CD14-positive monocyte (primary cell): Measurements from ENCODE around the gene MAP3K3. TPM values are rescaled to one million over a fixed set of nuclear protein-coding genes. Genes with fewer than 3 reads are reported as not detected.

Experiments used
- DNase-seq, 3 donors: peaks; one replicate each; pipeline ENCODE4 v3.0.0-alpha.2; 2011 to 2022
- H2AFZ ChIP-seq: 2 replicates; pipeline ENCODE4 v1.6.0; 2012; ENCODE audit warnings: mild to moderate bottlenecking, low read depth, low read length, inconsistent platforms; ENCODE audit not compliant: insufficient read depth, poor library complexity, severe bottlenecking
- H3K27ac ChIP-seq, 2 donors: 1 replicate in 1 of 2; 2 replicates in 1 of 2; pipeline ENCODE4 v1.5.1; 2012 to 2013; ENCODE audit warnings: low read length in 2 of 2, control low read depth in 1 of 2, inconsistent platforms in 1 of 2, low read depth in 1 of 2, mild to moderate bottlenecking in 1 of 2
- H3K27me3 ChIP-seq, 2 donors: one replicate each; pipeline versions ENCODE4 v1.6.0 to v1.6.1; 2011 to 2013; ENCODE audit warnings: low read length in 2 of 2; ENCODE audit not compliant: control insufficient read depth in 2 of 2, insufficient read depth in 2 of 2
- H3K36me3 ChIP-seq, 2 donors: replicated peaks in 1 of 2; 1 replicate in 1 of 2; 2 replicates in 1 of 2; pipeline versions ENCODE4 v1.5.1 to v1.6.1; 2012 to 2013; ENCODE audit warnings: low read length in 2 of 2, control low read depth in 1 of 2, inconsistent platforms in 1 of 2, mild to moderate bottlenecking in 1 of 2; ENCODE audit not compliant: insufficient read depth in 2 of 2, control insufficient read depth in 1 of 2
- H3K4me1 ChIP-seq, 2 donors: 1 replicate in 1 of 2; 2 replicates in 1 of 2; pipeline versions ENCODE4 v1.5.1 to v1.6.1; 2012 to 2013; ENCODE audit warnings: low read length in 2 of 2, control low read depth in 1 of 2, inconsistent platforms in 1 of 2, mild to moderate bottlenecking in 1 of 2, moderate library complexity in 1 of 2; ENCODE audit not compliant: insufficient read depth in 2 of 2, control insufficient read depth in 1 of 2
- H3K4me2 ChIP-seq: replicated peaks from 2 replicates; pipeline ENCODE3; 2012; ENCODE audit warnings: low read length, moderate library complexity, mild to moderate bottlenecking; ENCODE audit not compliant: poor library complexity, severe bottlenecking; ENCODE audit errors: extremely low read depth
- H3K4me3 ChIP-seq, 3 experiments: fragments of 200-600 bp in 1 of 3; sonication (generic) in 1 of 3; replicated peaks in 1 of 3; 1 replicate in 2 of 3; 2 replicates in 1 of 3; pipeline ENCODE4 v1.5.1; 2011 to 2013; ENCODE audit warnings: low read length in 3 of 3, mild to moderate bottlenecking in 3 of 3, control low read depth in 2 of 3, low read depth in 2 of 3, inconsistent platforms in 1 of 3, moderate library complexity in 1 of 3
- H3K79me2 ChIP-seq: 2 replicates; pipeline ENCODE4 v1.6.0; 2012; ENCODE audit warnings: mild to moderate bottlenecking, control low read depth, inconsistent platforms, low read length, moderate library complexity; ENCODE audit not compliant: insufficient read depth
- H3K9ac ChIP-seq: 2 replicates; pipeline ENCODE4 v1.6.0; 2017; ENCODE audit warnings: low read length, mild to moderate bottlenecking; ENCODE audit not compliant: insufficient read depth, poor library complexity, severe bottlenecking
- H3K9me3 ChIP-seq, 2 donors: replicated peaks in 1 of 2; 1 replicate in 1 of 2; 2 replicates in 1 of 2; pipeline versions ENCODE4 v1.5.1 to v1.6.1; 2012 to 2013; ENCODE audit warnings: low read length in 2 of 2, control low read depth in 1 of 2; ENCODE audit not compliant: control insufficient read depth in 1 of 2, insufficient read depth in 1 of 2
- H4K20me1 ChIP-seq: 2 replicates; pipeline ENCODE4 v1.6.0; 2012; ENCODE audit warnings: mild to moderate bottlenecking, low read length, control low read depth, moderate library complexity; ENCODE audit not compliant: insufficient read depth
- H3K27ac Mint-ChIP-seq, 7 donors: one replicate each; pipeline ENCODE4 v1.8.0; 2020; ENCODE audit warnings: mild to moderate bottlenecking in 7 of 7, mixed read lengths in 7 of 7, moderate library complexity in 6 of 7, inconsistent platforms in 2 of 7
- H3K27me3 Mint-ChIP-seq, 3 donors: one replicate each; pipeline ENCODE4 v1.8.0; 2021 to 2022; ENCODE audit warnings: low read depth in 3 of 3, mild to moderate bottlenecking in 3 of 3, mixed read lengths in 3 of 3, moderate library complexity in 3 of 3, inconsistent platforms in 1 of 3
- H3K36me3 Mint-ChIP-seq, 2 donors: one replicate each; pipeline ENCODE4 v1.8.0; 2020; ENCODE audit warnings: mixed read lengths in 2 of 2, inconsistent platforms in 1 of 2, mild to moderate bottlenecking in 1 of 2
- H3K4me1 Mint-ChIP-seq: one replicate; pipeline ENCODE4 v1.8.0; 2020; ENCODE audit warnings: mild to moderate bottlenecking, mixed read lengths
- H3K4me3 Mint-ChIP-seq, 2 donors: one replicate each; pipeline ENCODE4 v1.8.0; 2020; ENCODE audit warnings: mild to moderate bottlenecking in 2 of 2, mixed read lengths in 2 of 2, moderate library complexity in 1 of 2
- H3K9me3 Mint-ChIP-seq, 7 donors: one replicate each; pipeline ENCODE4 v1.8.0; 2020 to 2022; ENCODE audit warnings: mixed read lengths in 7 of 7, mild to moderate bottlenecking in 6 of 7, moderate library complexity in 6 of 7, inconsistent platforms in 2 of 7
- CTCF ChIP-seq: fragments of 200-600 bp; IDR thresholded peaks from one replicate; pipeline ENCODE4 v1.8.0; 2022; ENCODE audit warnings: antibody characterized with exemption, mild to moderate bottlenecking
- WGBS: methylation state at CpG from one replicate; pipeline ENCODE4 v1.1.5; 2013; ENCODE audit warnings: missing lambda C conversion rate; ENCODE audit not compliant: insufficient coverage; 5-methylcytosine and 5-hydroxymethylcytosine counted together
- intact Hi-C, 2 donors: fragments of 100-400 bp; cut with micrococcal nuclease; formaldehyde crosslinking; loops; one replicate each; pipeline versions ENCODE4 v1.15.0 to v1.15.1; 2023
- polyA plus RNA-seq, 3 donors: library from polyadenylated mRNA; depleted of rRNA in 1 of 3; unstranded in 2 of 3; stranded (reverse) in 1 of 3; fragments of 300-500 nt in 2 of 3; fragments of >200 nt in 1 of 3; fragmentation: Illumina TruSeq in 2 of 3; gene quantifications; 1 replicate in 2 of 3; 2 replicates in 1 of 3; pipeline ENCODE4 v1.2.3, GENCODE V29; 2012 to 2021

Gene MAP3K3
- polyA plus RNA-seq, 3 donors, result 52.2 to 219 (median 63.6) TPM

- H3K4me3 ChIP-seq, result no peak overlapping the region
- H3K4me1 ChIP-seq, result peaks cover 0 to 13% of the 10 kb centered on the region in 2 donors
- H3K27me3 Mint-ChIP-seq, result peaks cover 0 to 2% (median 0%) of the 10 kb centered on the region in 3 donors
- H3K27me3 ChIP-seq, result no peaks in the 10 kb centered on the region
- no peak overlapping the region for H3K9ac ChIP-seq
- 100% methylated on average over 8 of the region's 8 CpGs for WGBS
- peaks cover 19% of the 10 kb centered on the region for H3K4me1 Mint-ChIP-seq
- peaks cover 96 to 100% of the 10 kb centered on the region in 2 donors for H3K36me3 ChIP-seq
- H4K20me1 ChIP-seq, result peaks cover 100% of the 10 kb centered on the region
- H3K36me3 Mint-ChIP-seq, result peaks cover 95 to 99% of the 10 kb centered on the region in 2 donors
- H3K79me2 ChIP-seq, result peaks cover 44% of the 10 kb centered on the region
- intact Hi-C loops, result no loop called here
- DNase-seq, result no peak
- H3K9me3 Mint-ChIP-seq, result peaks cover 0 to 7% (median 0%) of the 10 kb centered on the region in 7 donors
- no peak overlapping the region for H3K4me2 ChIP-seq
- H3K9me3 ChIP-seq, result no peaks in the 10 kb centered on the region
- no peak overlapping the region for H3K4me3 Mint-ChIP-seq
- no peak for TF ChIP-seq CTCF
- peak overlapping the region in 1 of 2 donors; percentile 66 for H3K27ac ChIP-seq
- peak overlapping the region in 4 of 7 donors; percentile 30 to 85 (median 69) for H3K27ac Mint-ChIP-seq
- H2AFZ ChIP-seq, result no peak overlapping the region
These were observed 59.3 kb downstream of the MAP3K3 start for GRCh38 chr17:63681530-63681929.

DNA sequence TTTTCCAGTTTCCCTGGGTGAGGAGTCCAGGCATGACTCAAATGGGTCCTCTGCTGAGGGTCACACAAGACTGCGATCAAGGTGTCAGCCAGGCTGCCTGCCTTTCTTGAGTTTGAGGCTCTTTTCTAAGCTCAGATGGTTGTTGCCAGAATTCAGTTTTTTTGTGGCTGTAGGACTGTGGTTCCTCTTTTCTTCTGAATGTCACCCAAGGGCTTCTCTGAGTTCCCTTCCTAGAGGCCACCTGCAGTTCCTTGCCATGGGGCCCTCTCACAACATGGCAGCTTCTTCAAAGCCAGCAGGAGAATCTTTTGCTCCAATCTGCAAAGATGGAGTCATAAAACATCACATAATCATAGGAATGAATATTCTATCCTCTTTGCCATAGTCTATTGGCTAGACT lies 60.2 kb downstream of the MAP3K3 start:
- Mint-ChIP-seq H3K9me3 (peaks cover 0 to 7% (median 0%) of the 10 kb centered on the region in 7 donors), H3K27ac (peak overlapping the region in 6 of 7 donors; percentile 26 to 67 (median 64)), H3K36me3 (peaks cover 91 to 100% of the 10 kb centered on the region in 2 donors), H3K27me3 (peaks cover 0 to 3% (median 2%) of the 10 kb centered on the region in 3 donors), H3K4me1 (peaks cover 19% of the 10 kb centered on the region), H3K4me3 (no peak overlapping the region)
- H3K79me2 ChIP-seq, result peaks cover 35% of the 10 kb centered on the region
- no CpG with 5 or more reads among the region's 1 CpG for WGBS
- no peak overlapping the region for H3K4me2 ChIP-seq
- H3K36me3 ChIP-seq, result peaks cover 93 to 99% of the 10 kb centered on the region in 2 donors
- DNase-seq, result no peak
- peaks cover 0 to 13% of the 10 kb centered on the region in 2 donors for H3K4me1 ChIP-seq
- peak overlapping the region; percentile 11 to 66 for H3K27ac ChIP-seq
- H2AFZ ChIP-seq, result no peak overlapping the region
- no peak for TF ChIP-seq CTCF
- H3K27me3 ChIP-seq, result no peaks in the 10 kb centered on the region
- no peaks in the 10 kb centered on the region for H3K9me3 ChIP-seq
- H3K9ac ChIP-seq, result no peak overlapping the region
- H4K20me1 ChIP-seq, result peaks cover 100% of the 10 kb centered on the region
- H3K4me3 ChIP-seq, result no peak overlapping the region
- intact Hi-C loops, result no loop called here
